Activated naive CD8-positive, alpha-beta T cell (primary cell): ENCODE data around the gene MTMR2.

Experiments used
- H3K27ac Mint-ChIP-seq: one replicate; pipeline ENCODE4 v1.8.0; 2021; ENCODE audit warnings: mixed read lengths
- H3K27me3 Mint-ChIP-seq: one replicate; pipeline ENCODE4 v1.8.0; 2021; ENCODE audit warnings: mixed read lengths
- H3K36me3 Mint-ChIP-seq: one replicate; pipeline ENCODE4 v1.8.0; 2021; ENCODE audit warnings: mixed read lengths
- H3K4me1 Mint-ChIP-seq: one replicate; pipeline ENCODE4 v1.8.0; 2021; ENCODE audit warnings: low read depth, mixed read lengths
- H3K4me3 Mint-ChIP-seq: one replicate; pipeline ENCODE4 v1.8.0; 2021; ENCODE audit warnings: mild to moderate bottlenecking, mixed read lengths
- H3K9me3 Mint-ChIP-seq: one replicate; pipeline ENCODE4 v1.8.0; 2021; ENCODE audit warnings: low read depth, mixed read lengths

Gene MTMR2

DNA sequence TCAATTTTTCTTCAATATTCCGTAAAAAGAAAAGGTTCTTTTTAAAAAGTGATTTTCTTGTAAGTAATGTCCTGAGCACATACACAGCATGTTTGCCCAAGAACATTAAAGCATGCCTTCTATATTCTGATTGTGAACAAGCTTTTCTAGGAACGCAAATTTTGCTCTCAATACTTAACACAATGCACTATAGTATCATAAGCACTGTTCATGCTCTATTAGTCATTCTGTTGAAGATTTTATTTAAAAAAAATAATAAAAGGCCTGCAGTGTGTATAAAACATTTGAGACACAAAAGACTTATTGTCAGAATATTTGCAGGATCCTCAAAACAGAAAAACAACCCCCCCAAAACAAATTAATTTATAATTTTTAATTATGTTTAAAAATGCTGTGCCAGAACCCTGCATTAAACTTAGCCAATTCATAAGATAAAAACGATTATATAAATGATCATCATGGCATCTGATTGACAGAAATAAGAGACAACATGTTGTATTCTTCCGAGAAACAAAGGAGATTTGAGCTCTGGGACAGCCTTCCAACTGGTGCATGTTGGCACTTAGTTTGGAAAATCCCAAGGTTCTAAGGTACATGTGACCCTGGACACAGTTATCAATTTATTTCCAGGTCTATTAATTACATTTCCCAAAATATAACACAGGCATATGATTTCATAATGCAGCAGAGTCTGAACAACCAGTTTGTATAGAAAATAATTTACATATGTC is 13.1 kb downstream of the MTMR2 start:
- no peak overlapping the region for H3K27ac Mint-ChIP-seq
- H3K27me3 Mint-ChIP-seq, result no peaks in the 10 kb centered on the region
- peaks cover 48% of the 10 kb centered on the region for H3K4me1 Mint-ChIP-seq
- peaks cover 7% of the 10 kb centered on the region for H3K36me3 Mint-ChIP-seq
- no peaks in the 10 kb centered on the region for H3K9me3 Mint-ChIP-seq
- no peak overlapping the region for H3K4me3 Mint-ChIP-seq

GRCh38 chr11:95908826-95909225 is 15.1 kb downstream of the MTMR2 start:
- Mint-ChIP-seq H3K9me3 (no peaks in the 10 kb centered on the region), H3K4me3 (no peak overlapping the region), H3K27ac (no peak overlapping the region), H3K4me1 (peaks cover 38% of the 10 kb centered on the region), H3K27me3 (no peaks in the 10 kb centered on the region), H3K36me3 (peaks cover 7% of the 10 kb centered on the region)

DNA sequence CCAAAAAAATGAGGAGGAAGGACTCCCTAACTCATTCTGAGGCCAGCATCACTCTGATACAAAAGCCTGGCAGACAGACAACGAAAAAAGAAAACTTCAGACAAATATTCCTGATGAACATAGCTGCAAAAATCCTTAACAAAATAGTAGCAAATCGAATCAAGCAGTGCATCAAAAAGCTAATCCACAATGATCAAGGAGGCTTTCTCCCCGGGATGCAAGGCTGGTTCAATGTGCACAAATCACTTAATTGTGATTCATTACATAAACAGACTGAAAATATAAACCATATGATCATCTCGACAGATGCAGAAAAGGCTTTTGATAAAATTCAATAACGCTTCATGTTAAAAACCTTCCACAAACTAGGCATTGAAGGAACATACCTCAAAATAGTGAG is 16.4 kb downstream of the MTMR2 start:
- peaks cover 7% of the 10 kb centered on the region for H3K36me3 Mint-ChIP-seq
- H3K4me3 Mint-ChIP-seq, result no peak overlapping the region
- no peaks in the 10 kb centered on the region for H3K27me3 Mint-ChIP-seq
- no peak overlapping the region for H3K27ac Mint-ChIP-seq
- no peaks in the 10 kb centered on the region for H3K9me3 Mint-ChIP-seq
- H3K4me1 Mint-ChIP-seq, result peaks cover 25% of the 10 kb centered on the region

DNA sequence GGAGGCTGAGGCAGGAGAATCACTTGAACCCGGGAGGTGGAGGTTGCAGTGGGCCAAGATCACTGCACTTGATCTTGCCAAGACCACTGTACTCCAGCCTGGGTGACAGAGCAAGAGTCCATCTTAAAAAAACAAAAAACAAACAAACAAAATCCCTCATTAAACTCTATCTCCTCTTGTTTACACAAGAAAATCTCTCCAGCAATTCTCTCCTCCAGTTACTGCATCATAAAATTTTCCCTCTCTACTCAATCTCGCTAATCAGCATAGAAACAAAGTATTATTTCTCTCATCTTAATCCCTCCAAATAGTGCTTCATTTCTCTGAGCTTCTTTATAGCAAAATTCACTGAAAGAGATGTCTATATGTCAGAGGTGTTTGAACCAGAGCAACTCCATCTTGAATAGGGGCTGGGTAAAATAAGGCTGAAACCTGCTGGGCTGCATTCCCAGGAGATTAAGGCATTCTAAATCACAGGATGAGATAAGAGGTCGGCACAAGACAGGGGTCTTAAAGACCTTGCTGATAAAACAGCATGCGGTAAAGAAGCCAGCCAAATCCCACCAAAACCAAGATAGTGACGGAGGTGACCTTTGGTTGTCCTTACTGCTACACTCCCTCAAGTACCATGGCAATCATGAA is 19.8 kb downstream of the MTMR2 start:
- no peak overlapping the region for H3K4me3 Mint-ChIP-seq
- H3K36me3 Mint-ChIP-seq, result no peaks in the 10 kb centered on the region
- no peaks in the 10 kb centered on the region for H3K9me3 Mint-ChIP-seq
- H3K27ac Mint-ChIP-seq, result no peak overlapping the region
- peaks cover 20% of the 10 kb centered on the region for H3K4me1 Mint-ChIP-seq
- H3K27me3 Mint-ChIP-seq, result no peaks in the 10 kb centered on the region

GRCh38 chr11:95898782-95899181 is 25.1 kb downstream of the MTMR2 start:
- Mint-ChIP-seq H3K27me3 (no peaks in the 10 kb centered on the region), H3K27ac (no peak overlapping the region), H3K4me1 (peaks cover 5% of the 10 kb centered on the region), H3K9me3 (no peaks in the 10 kb centered on the region), H3K36me3 (peaks cover 8% of the 10 kb centered on the region), H3K4me3 (no peak overlapping the region)

DNA sequence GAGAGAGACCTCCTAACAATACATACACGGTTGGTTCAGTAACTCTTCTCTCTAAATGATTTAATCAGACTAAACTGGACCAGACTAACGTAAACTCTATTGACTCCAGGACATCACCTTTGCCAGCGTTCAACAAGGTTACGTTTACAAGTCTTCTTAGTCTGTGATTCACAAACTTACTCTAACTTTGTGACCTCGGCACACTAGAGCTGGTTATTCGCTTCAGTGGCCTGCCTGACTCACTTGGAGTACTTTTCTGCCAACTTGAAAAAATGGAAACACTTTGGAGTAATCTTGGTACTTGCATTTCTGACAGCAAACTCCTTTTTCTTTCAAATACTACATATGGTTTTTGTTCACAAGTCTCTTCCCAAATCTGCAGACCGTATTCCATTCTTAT is 26.2 kb downstream of the MTMR2 start:
- Mint-ChIP-seq H3K9me3 (no peaks in the 10 kb centered on the region), H3K27ac (no peak overlapping the region), H3K36me3 (peaks cover 8% of the 10 kb centered on the region), H3K4me3 (no peak overlapping the region), H3K27me3 (no peaks in the 10 kb centered on the region), H3K4me1 (peaks cover 5% of the 10 kb centered on the region)

DNA sequence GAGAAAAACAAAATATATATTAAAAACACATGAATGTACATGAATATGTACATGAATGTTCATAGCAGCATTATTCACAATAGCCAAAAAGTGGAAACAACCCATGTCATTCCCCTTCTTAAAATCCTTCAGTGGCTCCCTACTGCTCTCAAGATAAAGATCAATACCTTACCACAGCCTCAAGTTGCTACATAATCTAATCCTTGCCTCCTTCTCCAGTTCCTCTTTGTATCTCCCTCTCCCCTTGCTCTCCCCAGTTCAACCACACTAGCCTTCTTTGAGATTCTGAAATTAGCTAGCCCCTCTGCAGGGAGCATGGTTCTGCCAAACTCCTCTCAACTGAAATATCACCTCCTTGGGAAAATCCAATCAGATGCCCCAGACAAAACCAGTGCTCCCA is 28.1 kb downstream of the MTMR2 start:
- Mint-ChIP-seq H3K27me3 (no peaks in the 10 kb centered on the region), H3K4me1 (peaks cover 5% of the 10 kb centered on the region), H3K36me3 (peaks cover 8% of the 10 kb centered on the region), H3K9me3 (no peaks in the 10 kb centered on the region), H3K27ac (no peak overlapping the region), H3K4me3 (no peak overlapping the region)

- H3K27ac Mint-ChIP-seq, result no peak overlapping the region
- no peaks in the 10 kb centered on the region for H3K9me3 Mint-ChIP-seq
- H3K27me3 Mint-ChIP-seq, result no peaks in the 10 kb centered on the region
- H3K36me3 Mint-ChIP-seq, result peaks cover 12% of the 10 kb centered on the region
- H3K4me1 Mint-ChIP-seq, result peaks cover 15% of the 10 kb centered on the region
- no peak overlapping the region for H3K4me3 Mint-ChIP-seq
Observed at GRCh38 chr11:95892892-95893570, 30.9 kb downstream of the MTMR2 start.

GRCh38 chr11:95892492-95892891 is 31.4 kb downstream of the MTMR2 start:
- Mint-ChIP-seq H3K4me3 (no peak overlapping the region), H3K4me1 (peaks cover 13% of the 10 kb centered on the region), H3K27me3 (no peaks in the 10 kb centered on the region), H3K36me3 (peaks cover 12% of the 10 kb centered on the region), H3K27ac (no peak overlapping the region), H3K9me3 (no peaks in the 10 kb centered on the region)

DNA sequence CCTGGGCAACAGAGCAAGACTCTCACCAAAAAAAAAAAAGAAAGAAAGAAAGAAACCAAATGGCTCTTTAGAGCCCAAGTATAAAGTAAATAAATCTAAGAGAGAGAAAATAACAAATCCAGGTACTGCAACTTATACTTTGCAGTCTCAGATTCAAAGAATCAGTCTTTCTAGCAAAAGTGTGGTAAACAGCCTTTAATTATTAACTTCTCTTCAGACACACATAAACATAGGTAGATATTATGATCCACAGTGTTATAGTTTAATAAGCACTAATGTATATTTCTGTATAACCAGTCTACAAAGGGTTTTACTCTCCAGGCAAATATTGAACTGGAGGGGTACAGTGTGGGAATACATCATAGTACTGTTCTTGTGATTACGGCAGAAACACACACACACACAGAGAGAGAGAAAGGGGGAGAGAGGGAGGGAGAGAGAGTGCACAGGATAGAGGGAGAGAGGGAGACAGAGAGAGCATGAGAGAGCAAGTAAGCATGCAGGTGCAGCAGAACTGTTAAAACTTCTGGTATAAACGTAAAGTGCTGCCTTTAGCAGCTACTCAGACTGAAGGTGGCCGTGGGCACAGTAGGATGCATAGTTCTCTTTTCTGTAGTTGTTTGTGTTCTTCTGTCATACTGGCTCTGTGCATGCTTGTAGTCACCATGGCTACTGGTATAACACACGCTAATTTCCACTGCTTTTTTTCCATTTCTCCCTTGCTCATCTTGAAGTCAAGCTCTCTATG is 32.3 kb downstream of the MTMR2 start:
- Mint-ChIP-seq H3K36me3 (peaks cover 16% of the 10 kb centered on the region), H3K9me3 (no peaks in the 10 kb centered on the region), H3K27ac (no peak overlapping the region), H3K4me3 (no peak overlapping the region), H3K4me1 (peaks cover 13% of the 10 kb centered on the region), H3K27me3 (no peaks in the 10 kb centered on the region)

GRCh38 chr11:95888852-95889251 is 35.1 kb downstream of the MTMR2 start:
- Mint-ChIP-seq H3K4me3 (peak overlapping the region; percentile 12), H3K9me3 (no peaks in the 10 kb centered on the region), H3K27me3 (no peaks in the 10 kb centered on the region), H3K4me1 (peaks cover 12% of the 10 kb centered on the region), H3K27ac (no peak overlapping the region), H3K36me3 (peaks cover 14% of the 10 kb centered on the region)

- peak overlapping the region; percentile 12 for H3K4me3 Mint-ChIP-seq
- H3K9me3 Mint-ChIP-seq, result no peaks in the 10 kb centered on the region
- H3K36me3 Mint-ChIP-seq, result peaks cover 14% of the 10 kb centered on the region
- no peaks in the 10 kb centered on the region for H3K27me3 Mint-ChIP-seq
- H3K4me1 Mint-ChIP-seq, result peaks cover 12% of the 10 kb centered on the region
- no peak overlapping the region for H3K27ac Mint-ChIP-seq
Observed at GRCh38 chr11:95888439-95888838, 35.5 kb downstream of the MTMR2 start.

GRCh38 chr11:95886462-95886861 is 37.4 kb downstream of the MTMR2 start:
- Mint-ChIP-seq H3K4me3 (no peak overlapping the region), H3K27ac (no peak overlapping the region), H3K36me3 (peaks cover 18% of the 10 kb centered on the region), H3K9me3 (no peaks in the 10 kb centered on the region), H3K27me3 (no peaks in the 10 kb centered on the region), H3K4me1 (peaks cover 12% of the 10 kb centered on the region)

- Mint-ChIP-seq H3K27me3 (no peaks in the 10 kb centered on the region), H3K9me3 (no peaks in the 10 kb centered on the region), H3K36me3 (peaks cover 18% of the 10 kb centered on the region), H3K4me1 (peaks cover 12% of the 10 kb centered on the region), H3K27ac (no peak overlapping the region), H3K4me3 (no peak overlapping the region)
Observed at GRCh38 chr11:95884802-95885201, 39.1 kb downstream of the MTMR2 start.

DNA sequence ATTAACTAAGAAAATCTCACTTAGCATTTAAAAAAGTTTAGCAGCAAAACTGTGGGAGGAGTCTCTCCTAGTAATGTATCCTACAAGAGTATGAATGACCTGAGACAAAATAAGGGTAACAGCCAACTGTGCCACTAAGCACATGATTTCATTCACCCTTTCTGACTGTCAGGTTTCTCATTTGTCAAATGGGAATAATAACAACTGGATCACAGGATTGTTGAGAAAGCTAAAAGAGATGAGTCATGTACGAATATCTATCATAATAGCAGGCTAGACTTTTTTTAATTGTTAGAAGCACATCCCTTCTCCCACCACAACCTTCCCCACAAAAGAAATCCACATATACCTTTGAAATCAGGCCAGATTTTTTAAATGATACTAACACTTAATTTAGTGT is 39.5 kb downstream of the MTMR2 start:
- Mint-ChIP-seq H3K27me3 (no peaks in the 10 kb centered on the region), H3K27ac (no peak overlapping the region), H3K9me3 (no peaks in the 10 kb centered on the region), H3K4me3 (no peak overlapping the region), H3K4me1 (peaks cover 12% of the 10 kb centered on the region), H3K36me3 (peaks cover 20% of the 10 kb centered on the region)
